ENCODE results near the gene ANKUB1.

The ANKUB1 gene

DNA sequence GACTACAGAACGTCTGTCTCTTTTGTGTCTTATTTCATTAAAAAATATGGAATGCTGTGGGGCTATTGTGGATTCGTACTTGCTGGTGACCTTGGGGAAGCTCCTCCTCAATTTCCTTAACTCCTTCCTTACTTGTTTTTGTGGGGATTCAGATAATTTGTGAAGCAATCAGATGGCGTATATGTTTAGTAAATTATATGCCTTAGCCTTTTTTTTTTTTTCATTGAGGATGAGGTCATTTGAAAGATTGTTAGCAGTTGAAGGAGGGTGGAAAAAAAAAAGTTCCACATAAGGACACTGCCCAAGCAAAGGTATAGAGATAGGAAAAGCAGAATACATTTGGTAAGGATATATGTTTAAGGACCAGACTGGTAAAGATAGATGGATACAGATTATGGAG lies 24.0 kb upstream of the ANKUB1 start:
- CTCF ChIA-PET, result interaction anchor here (0.6 kb wide), 2 partner anchors 35 to 139 kb away, joined by 3 read pairs; no protein-coding TSS in a partner anchor
- TF ChIP-seq, protein P1, sequence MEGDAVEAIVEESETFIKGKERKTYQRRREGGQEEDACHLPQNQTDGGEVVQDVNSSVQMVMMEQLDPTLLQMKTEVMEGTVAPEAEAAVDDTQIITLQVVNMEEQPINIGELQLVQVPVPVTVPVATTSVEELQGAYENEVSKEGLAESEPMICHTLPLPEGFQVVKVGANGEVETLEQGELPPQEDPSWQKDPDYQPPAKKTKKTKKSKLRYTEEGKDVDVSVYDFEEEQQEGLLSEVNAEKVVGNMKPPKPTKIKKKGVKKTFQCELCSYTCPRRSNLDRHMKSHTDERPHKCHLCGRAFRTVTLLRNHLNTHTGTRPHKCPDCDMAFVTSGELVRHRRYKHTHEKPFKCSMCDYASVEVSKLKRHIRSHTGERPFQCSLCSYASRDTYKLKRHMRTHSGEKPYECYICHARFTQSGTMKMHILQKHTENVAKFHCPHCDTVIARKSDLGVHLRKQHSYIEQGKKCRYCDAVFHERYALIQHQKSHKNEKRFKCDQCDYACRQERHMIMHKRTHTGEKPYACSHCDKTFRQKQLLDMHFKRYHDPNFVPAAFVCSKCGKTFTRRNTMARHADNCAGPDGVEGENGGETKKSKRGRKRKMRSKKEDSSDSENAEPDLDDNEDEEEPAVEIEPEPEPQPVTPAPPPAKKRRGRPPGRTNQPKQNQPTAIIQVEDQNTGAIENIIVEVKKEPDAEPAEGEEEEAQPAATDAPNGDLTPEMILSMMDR (conservative IDR thresholded peaks at IDR 0.05; ENCODE audit: low read depth), result no peak
- DNase-seq (ENCODE audit: low spot score), result no peak
- H3K27ac ChIP-seq, result no peak overlapping the region
- POLR2A ChIA-PET (ENCODE audit: low non-redundant PET), result no interaction called here

DNA sequence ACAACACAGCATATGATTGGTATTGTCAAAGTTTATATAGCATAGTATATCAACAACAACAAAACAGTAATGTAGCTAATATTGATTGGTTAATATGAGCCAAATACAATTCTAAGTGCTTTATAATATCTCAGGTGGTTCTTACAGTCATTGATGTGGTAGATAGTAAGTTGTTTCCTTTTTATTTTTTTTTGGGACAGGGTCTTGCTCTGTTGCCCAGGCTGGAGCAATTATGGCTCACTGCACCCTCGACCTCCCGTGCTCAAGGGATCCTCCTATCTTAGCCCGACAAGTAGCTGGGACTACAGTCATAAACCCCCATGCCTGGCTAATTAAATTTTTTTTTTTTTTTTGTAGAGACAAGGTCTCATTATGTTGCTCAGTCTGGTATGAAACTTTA lies 23.4 kb upstream of the ANKUB1 start:
- POLR2A ChIA-PET (ENCODE audit: low non-redundant PET), result no interaction called here
- CTCF ChIA-PET, result interaction anchor here (0.6 kb wide), 3 partner anchors 36 to 140 kb away, joined by 3 to 4 read pairs (median 3); no protein-coding TSS in a partner anchor
- no peak for DNase-seq (ENCODE audit: low spot score)
- H3K27ac ChIP-seq, result no peak overlapping the region
- TF ChIP-seq, protein P1 (conservative IDR thresholded peaks at IDR 0.05; ENCODE audit: low read depth), result no peak

DNA sequence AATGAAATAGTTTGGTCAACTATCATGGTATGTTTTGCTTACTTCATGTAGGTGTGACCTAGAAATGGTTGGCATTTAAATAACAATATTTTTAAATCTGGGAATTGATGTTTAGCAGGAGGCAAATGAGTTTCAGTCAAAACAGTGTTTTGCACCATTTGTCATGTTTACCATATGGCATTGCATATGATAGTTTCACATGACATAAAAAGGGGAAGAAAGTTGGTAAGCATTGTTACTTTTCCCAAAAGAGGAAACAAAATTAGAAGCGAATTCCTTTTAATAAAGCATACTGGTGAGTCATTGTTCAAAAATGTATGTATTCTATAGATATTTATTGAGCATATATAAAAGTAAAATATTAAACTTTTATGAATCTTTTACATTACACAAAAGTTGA lies 23.0 kb upstream of the ANKUB1 start:
- TF ChIP-seq, protein P1 (conservative IDR thresholded peaks at IDR 0.05; ENCODE audit: low read depth), result no peak
- no peak for DNase-seq (ENCODE audit: low spot score)
- ChIA-PET CTCF (interaction anchor here (0.6 kb wide), 2 partner anchors 65 to 1699 kb away, joined by 4 read pairs; no protein-coding TSS in a partner anchor), POLR2A (ENCODE audit: low non-redundant PET) (no interaction called here)
- H3K27ac ChIP-seq, result no peak overlapping the region

DNA sequence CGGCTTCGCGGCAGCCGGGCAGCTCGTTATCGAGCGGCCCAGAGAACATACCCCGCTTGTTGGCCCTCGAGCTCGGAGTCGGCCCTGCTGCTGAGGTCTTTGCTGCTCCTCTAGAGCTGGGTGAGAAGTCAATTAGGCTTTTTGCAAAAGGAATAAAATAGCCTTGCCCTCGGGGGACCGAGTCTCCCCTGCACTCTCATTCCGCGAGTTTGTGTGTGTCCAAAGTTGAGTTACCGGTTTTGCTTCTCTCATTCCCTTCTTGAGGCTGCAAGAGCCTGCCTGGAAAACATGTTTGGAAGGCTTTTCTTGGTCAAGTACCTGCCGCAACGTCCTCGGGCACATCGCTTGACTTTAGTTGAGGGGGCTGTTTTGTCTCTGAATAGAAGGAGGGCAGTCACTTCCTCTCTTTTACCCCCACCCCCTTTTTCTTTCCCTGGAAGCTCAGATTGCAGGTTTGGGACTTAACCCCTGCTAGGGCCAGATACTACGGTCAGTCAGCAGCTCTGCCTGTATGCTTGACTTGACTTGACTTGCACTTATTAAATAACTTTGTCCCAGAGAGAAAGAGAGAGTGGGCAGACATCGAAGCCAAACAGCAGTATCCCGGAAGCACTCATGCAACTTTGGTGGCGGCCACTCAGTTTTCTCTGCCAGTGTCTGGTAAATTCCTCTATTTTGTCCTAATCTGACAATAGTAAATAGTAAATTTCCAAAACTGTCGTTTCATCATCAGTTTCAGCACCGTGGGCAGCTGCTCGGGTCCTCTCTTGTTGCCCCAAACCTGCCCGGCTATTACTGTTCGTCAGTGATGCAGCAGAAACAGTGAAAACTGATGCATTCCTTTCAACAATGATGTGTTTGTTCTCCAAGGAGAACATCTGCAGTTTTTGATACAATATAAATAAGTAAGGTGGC lies 21.3 kb upstream of the ANKUB1 start:
- TF ChIP-seq, protein P1 (conservative IDR thresholded peaks at IDR 0.05; ENCODE audit: low read depth), result no peak
- H3K27ac ChIP-seq, result peak overlapping the region; percentile 99
- peak; percentile 27 for DNase-seq (ENCODE audit: low spot score)
- ChIA-PET CTCF (interaction anchor here (0.7 to 1.4 kb wide), 2 partner anchors 42 to 480 kb away, joined by 3 to 4 read pairs; partner anchors contain the start of gene TM4SF18), POLR2A (ENCODE audit: low non-redundant PET) (interaction anchor here (0.5 to 0.6 kb wide), 3 partner anchors 45 to 279 kb away, joined by 3 to 5 read pairs (median 3); no protein-coding TSS in a partner anchor)

DNA sequence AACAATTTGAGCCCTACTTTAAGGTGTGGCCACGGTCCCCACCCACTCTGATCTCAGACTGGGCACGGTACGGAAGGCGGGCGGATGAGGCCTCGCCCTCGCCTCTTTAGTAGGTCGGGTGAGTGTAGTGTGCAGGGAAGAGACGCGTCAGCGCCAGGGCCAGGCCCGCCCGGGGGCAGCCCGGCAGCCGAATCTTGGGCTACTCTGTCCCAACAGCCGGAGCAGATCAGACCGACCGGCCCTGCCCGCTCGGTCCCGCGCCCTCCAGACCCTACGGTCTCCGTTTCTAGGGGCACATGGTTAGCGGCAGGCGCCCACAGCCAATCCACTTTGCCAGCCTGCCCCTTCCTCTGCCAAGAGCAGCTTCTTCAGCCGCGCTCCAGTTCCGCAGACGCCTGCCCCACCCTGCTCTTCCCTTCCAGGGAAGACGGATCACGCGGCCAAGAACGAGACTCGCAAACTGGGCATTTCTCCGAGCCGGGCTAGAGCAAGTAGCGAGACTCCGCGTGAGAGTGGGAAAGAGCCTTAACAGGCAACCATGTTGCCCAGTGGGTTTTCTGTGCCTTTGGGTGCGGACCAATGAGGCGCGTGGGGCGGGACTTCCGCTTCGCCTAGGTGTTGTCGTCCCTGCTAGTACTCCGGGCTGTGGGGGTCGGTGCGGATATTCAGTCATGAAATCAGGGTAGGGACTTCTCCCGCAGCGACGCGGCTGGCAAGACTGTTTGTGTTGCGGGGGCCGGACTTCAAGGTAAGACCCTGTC lies 20.4 kb upstream of the ANKUB1 start, which contains the start of gene RNF13:
Gene RNF13 (plus strand): TSS at position 610 of the 761 bp plus-strand sequence. CDS start 32,812 bp downstream, outside the sequence.
- TF ChIP-seq, protein P1 (conservative IDR thresholded peaks at IDR 0.05; ENCODE audit: low read depth), result no peak
- ChIA-PET CTCF (interaction anchor here (1.4 kb wide), 1 partner anchor 41 kb away, joined by 4 read pairs; no protein-coding TSS in a partner anchor), POLR2A (ENCODE audit: low non-redundant PET) (no interaction called here)
- H3K27ac ChIP-seq, result peak within 1 kb of the TSS; percentile 99
- peak; percentile 87 for DNase-seq (ENCODE audit: low spot score)

DNA sequence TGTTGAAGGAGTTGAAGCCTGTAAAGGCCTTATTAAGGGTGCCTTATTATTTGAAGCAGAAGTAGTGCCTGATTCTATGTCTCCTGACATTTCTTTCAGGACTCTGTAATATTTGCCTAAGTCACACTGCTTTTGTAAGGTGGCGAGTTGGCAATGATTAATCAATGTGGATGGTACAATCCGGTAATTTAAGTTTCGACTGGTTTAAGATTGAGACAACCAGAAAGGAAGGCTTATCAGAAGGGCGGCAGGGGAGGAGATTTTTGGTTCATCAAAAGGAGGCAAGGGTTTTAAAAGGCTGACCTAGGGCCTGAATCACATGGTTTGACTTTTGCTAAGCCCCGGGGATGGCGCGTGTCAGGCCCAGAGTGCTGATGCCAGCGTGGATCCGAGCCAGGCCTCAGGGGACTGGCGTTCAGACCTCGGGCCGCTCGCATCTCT lies 19.8 kb upstream of the ANKUB1 start:
- POLR2A ChIA-PET (ENCODE audit: low non-redundant PET), result no interaction called here
- TF ChIP-seq, protein P1 (conservative IDR thresholded peaks at IDR 0.05; ENCODE audit: low read depth), result no peak
- no peak for DNase-seq (ENCODE audit: low spot score)
- peak overlapping the region; percentile 99 for H3K27ac ChIP-seq
- CTCF ChIA-PET, result no interaction called here

Measured in RWPE1 (cell line).